Measurements from ENCODE around the gene ANKRD28. TPM values are rescaled to one million over a fixed set of nuclear protein-coding genes. Genes with fewer than 3 reads are reported as not detected.

ANKRD28 gene
- total and polyA plus RNA-seq, 9 of the 15 experiments (the other 6 are each of a cell fraction or from before 2014, with no cell fraction given) = 11.7 to 66.0 (median 36.7) TPM

DNA sequence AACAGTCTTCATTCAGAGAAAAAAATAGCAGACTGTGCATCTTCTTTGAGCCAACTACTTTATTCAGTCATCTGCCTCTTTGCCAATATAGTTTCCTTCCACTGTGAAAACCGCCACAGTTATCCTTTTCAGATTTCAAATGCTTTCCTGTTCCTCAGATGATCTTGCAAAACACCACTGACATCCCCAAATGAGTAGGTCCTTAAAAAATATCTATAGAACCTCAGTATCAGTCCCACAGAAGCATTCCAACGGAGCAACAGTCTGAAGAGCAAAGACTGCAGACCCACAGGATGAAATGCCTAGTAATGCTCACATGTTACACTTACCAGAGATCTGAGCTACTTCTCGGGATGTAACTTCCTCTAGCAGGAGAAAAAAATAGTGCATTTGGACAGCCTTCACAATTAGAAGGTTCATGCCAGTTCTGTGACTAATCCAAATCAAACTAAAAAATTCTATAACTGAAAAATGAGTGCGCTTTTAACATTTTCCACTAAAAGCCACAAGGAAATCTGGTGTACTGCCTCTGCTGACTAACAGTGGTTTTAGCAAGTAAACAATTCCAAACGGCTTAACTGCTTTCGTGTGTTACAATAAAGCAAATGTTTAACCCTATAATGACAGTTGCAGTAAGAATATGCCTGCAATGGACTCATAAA is at the start of gene ANKRD28 (continued):
- TF ChIP-seq, protein P1, sequence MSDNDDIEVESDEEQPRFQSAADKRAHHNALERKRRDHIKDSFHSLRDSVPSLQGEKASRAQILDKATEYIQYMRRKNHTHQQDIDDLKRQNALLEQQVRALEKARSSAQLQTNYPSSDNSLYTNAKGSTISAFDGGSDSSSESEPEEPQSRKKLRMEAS (CRISPR knock-in tag; IDR thresholded peaks at IDR 0.05) = no peak
- TF ChIP-seq KLF16 (IDR thresholded peaks at IDR 0.05) = no peak
- TF ChIP-seq FOXP1 (CRISPR knock-in tag; IDR thresholded peaks at IDR 0.05) = 0 out of 2 replicates have a peak, but pooled peaks have one; percentile 34
- TF ChIP-seq ZNF41 (CRISPR knock-in tag; conservative IDR thresholded peaks at IDR 0.05) = no peak
- no peak for TF ChIP-seq TAF9B (IDR thresholded peaks at IDR 0.05; ENCODE audit: partially characterized antibody)
- no peak for TF ChIP-seq HDGF (IDR thresholded peaks at IDR 0.05)
- no peak for TF ChIP-seq ZNF197 (CRISPR knock-in tag; IDR thresholded peaks at IDR 0.05; ENCODE audit: low read depth)
- no peak for TF ChIP-seq MTA1 (IDR thresholded peaks at IDR 0.05; ENCODE audit: borderline replicate concordance)
- TF ChIP-seq FOXJ2 (tag; IDR thresholded peaks at IDR 0.05) = 0 out of 2 replicates have a peak, but pooled peaks have one; percentile 28
- TF ChIP-seq SREBF1 (IDR thresholded peaks at IDR 0.05; ENCODE audit: borderline replicate concordance, low read depth, low read length) = no peak
- TF ChIP-seq, protein P2, sequence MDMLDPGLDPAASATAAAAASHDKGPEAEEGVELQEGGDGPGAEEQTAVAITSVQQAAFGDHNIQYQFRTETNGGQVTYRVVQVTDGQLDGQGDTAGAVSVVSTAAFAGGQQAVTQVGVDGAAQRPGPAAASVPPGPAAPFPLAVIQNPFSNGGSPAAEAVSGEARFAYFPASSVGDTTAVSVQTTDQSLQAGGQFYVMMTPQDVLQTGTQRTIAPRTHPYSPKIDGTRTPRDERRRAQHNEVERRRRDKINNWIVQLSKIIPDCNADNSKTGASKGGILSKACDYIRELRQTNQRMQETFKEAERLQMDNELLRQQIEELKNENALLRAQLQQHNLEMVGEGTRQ (CRISPR knock-in tag; IDR thresholded peaks at IDR 0.05) = no peak
- no peak for TF ChIP-seq HMG20B (CRISPR knock-in tag; IDR thresholded peaks at IDR 0.05)
- no peak for TF ChIP-seq ZBTB7A (IDR thresholded peaks at IDR 0.05; ENCODE audit: borderline replicate concordance, control insufficient read depth, low read depth, low read length)
- TF ChIP-seq, protein P3, sequence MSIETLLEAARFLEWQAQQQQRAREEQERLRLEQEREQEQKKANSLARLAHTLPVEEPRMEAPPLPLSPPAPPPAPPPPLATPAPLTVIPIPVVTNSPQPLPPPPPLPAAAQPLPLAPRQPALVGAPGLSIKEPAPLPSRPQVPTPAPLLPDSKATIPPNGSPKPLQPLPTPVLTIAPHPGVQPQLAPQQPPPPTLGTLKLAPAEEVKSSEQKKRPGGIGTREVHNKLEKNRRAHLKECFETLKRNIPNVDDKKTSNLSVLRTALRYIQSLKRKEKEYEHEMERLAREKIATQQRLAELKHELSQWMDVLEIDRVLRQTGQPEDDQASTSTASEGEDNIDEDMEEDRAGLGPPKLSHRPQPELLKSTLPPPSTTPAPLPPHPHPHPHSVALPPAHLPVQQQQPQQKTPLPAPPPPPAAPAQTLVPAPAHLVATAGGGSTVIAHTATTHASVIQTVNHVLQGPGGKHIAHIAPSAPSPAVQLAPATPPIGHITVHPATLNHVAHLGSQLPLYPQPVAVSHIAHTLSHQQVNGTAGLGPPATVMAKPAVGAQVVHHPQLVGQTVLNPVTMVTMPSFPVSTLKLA (conservative IDR thresholded peaks at IDR 0.05) = peak; percentile 20 to 45; a peak in 2 of 4 replicates
- TF ChIP-seq TBP (optimal IDR thresholded peaks at IDR 0.05; ENCODE audit: low read depth, low read length) = peak; percentile 50
- TF ChIP-seq, protein P4, sequence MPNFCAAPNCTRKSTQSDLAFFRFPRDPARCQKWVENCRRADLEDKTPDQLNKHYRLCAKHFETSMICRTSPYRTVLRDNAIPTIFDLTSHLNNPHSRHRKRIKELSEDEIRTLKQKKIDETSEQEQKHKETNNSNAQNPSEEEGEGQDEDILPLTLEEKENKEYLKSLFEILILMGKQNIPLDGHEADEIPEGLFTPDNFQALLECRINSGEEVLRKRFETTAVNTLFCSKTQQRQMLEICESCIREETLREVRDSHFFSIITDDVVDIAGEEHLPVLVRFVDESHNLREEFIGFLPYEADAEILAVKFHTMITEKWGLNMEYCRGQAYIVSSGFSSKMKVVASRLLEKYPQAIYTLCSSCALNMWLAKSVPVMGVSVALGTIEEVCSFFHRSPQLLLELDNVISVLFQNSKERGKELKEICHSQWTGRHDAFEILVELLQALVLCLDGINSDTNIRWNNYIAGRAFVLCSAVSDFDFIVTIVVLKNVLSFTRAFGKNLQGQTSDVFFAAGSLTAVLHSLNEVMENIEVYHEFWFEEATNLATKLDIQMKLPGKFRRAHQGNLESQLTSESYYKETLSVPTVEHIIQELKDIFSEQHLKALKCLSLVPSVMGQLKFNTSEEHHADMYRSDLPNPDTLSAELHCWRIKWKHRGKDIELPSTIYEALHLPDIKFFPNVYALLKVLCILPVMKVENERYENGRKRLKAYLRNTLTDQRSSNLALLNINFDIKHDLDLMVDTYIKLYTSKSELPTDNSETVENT (CRISPR knock-in tag; IDR thresholded peaks at IDR 0.05) = no peak
- TF ChIP-seq CBFA2T3 (IDR thresholded peaks at IDR 0.05) = peak; percentile 21; the same call in 1 of the 2 replicates
- peak; percentile 76; the same call in 1 of the 2 replicates for TF ChIP-seq LEF1 (IDR thresholded peaks at IDR 0.05)
- TF ChIP-seq STAT5B (CRISPR knock-in tag; IDR thresholded peaks at IDR 0.05) = no peak
- no peak for TF ChIP-seq HCFC1 (IDR thresholded peaks at IDR 0.05; ENCODE audit: low read depth, low read length)
- no peak for TF ChIP-seq ELF2 (CRISPR knock-in tag; IDR thresholded peaks at IDR 0.05)
- TF ChIP-seq KLF6 (CRISPR knock-in tag; IDR thresholded peaks at IDR 0.05; ENCODE audit: borderline replicate concordance) = no peak
- TF ChIP-seq NFRKB (IDR thresholded peaks at IDR 0.05; ENCODE audit: low read depth) = peak; percentile 49; the same call in 1 of the 2 replicates
- TF ChIP-seq SMAD1 (IDR thresholded peaks at IDR 0.05; ENCODE audit: low read depth, low read length, partially characterized antibody) = no peak

Data from K562 (cell line).